GM21381 (cell line): ENCODE measurements around the gene HMOX2.

Source experiments
- ATAC-seq: cut with Tn5 transposase; IDR thresholded peaks from one replicate; pipeline ENCODE4 v1.9.1; 2021; ENCODE audit warnings: mild to moderate bottlenecking, moderate library complexity; ENCODE audit not compliant: unreplicated experiment

Gene HMOX2, protein sequence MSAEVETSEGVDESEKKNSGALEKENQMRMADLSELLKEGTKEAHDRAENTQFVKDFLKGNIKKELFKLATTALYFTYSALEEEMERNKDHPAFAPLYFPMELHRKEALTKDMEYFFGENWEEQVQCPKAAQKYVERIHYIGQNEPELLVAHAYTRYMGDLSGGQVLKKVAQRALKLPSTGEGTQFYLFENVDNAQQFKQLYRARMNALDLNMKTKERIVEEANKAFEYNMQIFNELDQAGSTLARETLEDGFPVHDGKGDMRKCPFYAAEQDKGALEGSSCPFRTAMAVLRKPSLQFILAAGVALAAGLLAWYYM

DNA sequence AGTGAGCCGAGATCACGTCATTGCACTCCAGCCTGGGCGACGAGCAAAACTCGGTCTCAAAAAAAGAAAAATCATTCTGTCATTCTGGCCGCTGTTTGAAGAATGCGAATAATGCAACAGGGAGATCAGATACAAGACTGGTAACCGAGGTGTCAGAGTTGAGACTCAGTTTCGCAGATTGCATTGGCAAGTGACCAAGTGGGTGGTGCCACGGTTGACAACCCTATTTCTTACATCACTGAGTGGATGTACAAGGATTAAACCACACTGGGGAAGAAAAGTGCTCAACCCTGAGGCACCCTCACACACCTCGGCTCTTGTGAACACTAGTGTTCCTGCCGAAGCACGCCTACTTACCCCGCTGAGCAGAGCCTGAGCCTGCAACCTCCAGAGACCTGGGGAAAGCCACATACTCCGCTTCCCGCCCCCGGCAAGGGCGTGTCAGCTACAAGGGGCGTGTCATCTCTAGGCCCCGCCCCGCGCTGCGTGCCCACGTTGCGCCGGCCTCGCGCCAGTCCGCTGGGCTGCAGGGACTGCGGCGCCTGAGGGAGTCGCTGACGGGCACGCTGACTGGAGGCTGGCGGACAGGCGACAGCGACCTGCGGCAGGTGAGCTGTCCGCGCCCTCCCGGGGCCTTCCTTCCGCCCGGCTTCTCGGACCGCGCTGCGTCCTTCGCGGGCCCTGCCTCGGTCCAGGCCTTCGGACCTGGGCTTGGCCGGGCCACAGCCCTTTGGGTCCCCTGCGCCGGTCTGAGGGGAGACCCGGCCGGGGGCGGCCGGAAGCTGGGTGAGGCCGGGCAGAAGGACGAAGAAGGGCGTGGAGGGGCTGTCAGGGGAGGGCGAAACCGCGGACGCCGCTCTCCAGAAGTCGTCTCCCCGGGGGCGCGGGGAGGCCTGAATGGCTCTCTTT, at the start of gene HMOX2:
TSS of gene HMOX2 (plus strand) at position 519 of the 909 bp plus-strand sequence. CDS start 29,127 bp downstream, outside the sequence.
- ATAC-seq: peak; percentile 81

DNA sequence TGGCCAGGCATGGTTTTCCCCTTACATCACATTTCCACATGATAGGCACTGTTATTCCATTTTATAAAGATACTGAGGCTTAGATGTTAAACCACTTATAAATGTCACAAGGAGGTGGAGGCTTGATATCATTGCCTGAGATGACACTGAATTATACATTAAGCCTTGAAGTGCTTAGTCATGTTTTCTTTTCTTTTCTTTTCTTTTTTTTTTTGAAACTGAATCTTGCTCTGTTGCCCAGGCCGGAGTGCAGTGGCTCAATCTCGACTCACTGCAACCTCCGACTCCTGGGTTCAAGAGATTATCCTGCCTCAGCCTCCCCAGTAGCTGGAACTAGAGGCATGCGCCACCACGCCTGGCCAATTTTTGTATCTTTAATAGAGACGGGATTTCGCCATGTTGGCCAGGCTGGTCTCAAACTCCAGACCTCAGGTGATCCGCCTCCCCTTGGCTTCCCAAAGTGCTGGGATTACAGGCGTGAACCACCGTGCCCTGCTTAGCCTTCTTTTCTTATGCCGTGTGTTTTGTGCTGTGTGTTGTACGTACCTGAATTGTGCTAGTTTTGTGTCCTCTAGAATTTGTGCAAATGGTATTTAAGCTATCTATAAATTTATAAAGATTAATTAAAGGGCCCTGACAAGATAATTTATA, 49.4 kb upstream of the HMOX2 start:
- ATAC-seq: no peak

- ATAC-seq: no peak
Measured at GRCh38 chr16:4428500-4428899, 47.7 kb upstream of the HMOX2 start.

GRCh38 chr16:4431023-4431422, 45.2 kb upstream of the HMOX2 start:
- ATAC-seq: no peak

- ATAC-seq: no peak
Measured at GRCh38 chr16:4433228-4433627, 43.0 kb upstream of the HMOX2 start.

DNA sequence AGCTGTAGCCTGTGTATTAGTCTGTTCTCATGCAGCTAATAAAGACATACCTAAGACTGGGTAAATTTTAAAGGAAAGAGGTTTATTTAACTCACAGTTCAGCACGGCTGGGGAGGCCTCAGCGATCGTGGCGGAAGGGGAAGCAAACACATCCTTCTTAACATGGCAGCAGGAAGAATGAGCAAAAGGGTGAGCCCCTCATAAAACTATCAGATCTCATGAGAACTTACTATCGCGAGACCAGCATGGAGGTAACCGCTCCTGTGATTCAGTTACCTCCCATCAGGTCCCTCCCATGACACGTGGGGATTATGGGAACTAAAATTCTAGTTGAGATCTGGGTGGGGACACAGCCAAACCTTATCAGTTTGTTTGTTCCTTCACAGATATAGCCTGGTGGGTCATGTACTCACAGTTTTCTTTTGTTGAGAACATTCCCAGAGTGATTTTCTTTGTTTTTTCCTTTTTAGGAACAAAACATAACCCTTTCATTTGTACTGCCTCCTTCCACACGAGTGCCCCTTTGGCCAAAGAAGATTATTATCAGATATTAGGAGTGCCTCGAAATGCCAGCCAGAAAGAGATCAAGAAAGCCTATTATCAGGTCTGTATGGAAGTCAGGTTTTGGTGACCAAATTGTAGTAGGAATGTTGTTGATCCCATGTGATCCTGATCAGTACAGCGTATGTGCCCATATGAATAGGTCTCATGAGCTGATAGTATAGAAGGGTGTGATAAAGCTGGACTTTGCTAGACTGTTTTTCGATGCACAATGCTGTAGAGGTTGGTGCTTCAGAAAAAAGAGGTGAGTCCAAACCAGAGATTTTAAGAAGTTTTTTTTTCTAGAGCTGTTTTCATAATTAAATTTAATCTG, 42.0 kb upstream of the HMOX2 start:
- ATAC-seq: no peak

DNA sequence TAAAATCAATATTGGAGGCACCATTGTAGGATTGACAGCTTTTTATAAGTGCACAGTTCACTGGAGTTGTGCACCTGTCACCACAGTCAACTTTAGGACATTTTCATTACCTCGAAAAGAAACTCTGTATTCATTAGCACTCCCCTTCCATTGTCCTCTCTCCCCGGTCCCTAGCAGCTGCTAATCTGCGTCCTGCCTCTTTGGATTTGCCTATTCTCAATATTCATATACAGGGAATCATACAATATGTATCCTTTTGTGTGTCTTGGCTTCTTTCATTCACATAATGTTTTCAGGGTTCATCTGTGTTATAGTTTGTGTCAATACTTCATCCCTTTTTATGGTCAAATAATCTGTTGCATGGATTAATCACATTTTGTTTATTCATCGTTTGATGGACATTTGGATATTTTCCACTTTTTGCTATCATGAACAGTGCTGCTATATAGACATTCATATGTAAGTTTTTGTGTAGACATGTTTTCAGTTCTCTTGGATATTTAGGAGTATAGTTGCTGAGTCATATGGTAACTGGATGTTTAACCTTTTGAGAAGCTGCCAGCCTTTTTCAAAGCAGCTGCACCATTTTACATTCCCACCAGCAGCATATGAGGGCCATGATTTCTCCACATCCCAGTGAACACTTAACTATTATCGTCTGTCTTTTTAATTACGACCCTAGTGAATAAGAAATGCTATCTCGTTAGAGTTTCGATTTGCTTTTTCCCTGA, 40.7 kb upstream of the HMOX2 start:
- ATAC-seq: no peak

DNA sequence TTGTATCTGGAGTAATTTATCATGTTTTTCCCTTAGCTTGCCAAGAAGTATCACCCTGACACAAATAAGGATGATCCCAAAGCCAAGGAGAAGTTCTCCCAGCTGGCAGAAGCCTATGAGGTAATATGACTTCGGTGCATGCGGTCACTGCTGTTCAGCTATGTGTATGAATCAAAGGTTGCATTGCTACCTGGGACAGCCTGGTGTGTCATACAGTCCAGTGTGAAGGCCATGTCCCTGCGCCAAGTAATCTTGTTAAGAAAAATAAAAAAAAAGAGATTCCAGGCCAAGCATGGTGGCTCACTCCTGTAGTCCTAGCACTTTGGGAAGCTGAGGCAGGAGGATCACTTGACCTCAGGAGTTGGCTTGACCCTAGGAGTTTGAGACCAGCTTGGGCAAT, 38.8 kb upstream of the HMOX2 start:
- no peak for ATAC-seq

DNA sequence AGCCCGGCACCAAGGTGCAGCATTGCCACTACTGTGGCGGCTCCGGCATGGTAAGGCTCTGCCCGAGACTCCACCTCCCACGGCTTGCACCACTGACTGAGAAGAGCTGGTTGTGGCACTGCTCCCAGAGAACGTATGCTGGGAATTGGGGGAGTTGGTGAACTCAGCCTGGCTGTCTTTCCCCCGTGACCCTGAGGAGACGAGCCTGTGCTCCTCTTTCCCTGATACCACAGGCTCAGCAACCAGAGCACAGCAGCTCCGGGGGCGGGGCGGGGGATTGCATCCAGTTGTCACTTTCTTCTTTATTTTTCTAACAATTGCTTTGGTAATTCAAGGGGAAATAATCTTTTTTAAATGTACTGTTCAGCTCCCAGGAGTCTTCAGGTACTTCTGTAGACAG, 33.8 kb upstream of the HMOX2 start:
- ATAC-seq: no peak

- ATAC-seq: no peak
Measured at GRCh38 chr16:4443271-4443670, 32.9 kb upstream of the HMOX2 start.

GRCh38 chr16:4443986-4444385, 32.2 kb upstream of the HMOX2 start:
- ATAC-seq: no peak

GRCh38 chr16:4450430-4450829, 25.8 kb upstream of the HMOX2 start:
- ATAC-seq: no peak

GRCh38 chr16:4450931-4451519, 25.2 kb upstream of the HMOX2 start:
- ATAC-seq: no peak

- ATAC-seq: no peak
Measured at GRCh38 chr16:4452674-4453073, 23.5 kb upstream of the HMOX2 start.

GRCh38 chr16:4454623-4455022, 21.6 kb upstream of the HMOX2 start:
- no peak for ATAC-seq

- no peak for ATAC-seq
Measured at GRCh38 chr16:4455081-4455480, 21.1 kb upstream of the HMOX2 start.

- ATAC-seq: no peak
Measured at GRCh38 chr16:4455951-4456350, 20.2 kb upstream of the HMOX2 start.

DNA sequence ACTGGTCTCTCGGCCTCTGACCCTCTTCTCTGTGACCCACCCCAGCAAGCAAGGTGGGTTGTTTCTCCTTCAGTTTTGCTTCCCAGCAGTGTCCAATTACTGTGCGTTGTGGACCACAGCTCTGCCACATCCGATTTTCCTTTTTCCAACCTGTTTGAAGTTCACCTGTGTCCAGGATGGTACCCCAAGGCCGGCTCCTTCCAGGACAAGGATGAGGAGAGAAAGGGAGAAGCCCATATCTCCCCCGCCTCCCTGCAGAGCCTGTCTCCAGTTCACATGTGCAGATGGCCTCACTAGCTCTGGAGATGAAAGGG, 15.3 kb upstream of the HMOX2 start:
- no peak for ATAC-seq

DNA sequence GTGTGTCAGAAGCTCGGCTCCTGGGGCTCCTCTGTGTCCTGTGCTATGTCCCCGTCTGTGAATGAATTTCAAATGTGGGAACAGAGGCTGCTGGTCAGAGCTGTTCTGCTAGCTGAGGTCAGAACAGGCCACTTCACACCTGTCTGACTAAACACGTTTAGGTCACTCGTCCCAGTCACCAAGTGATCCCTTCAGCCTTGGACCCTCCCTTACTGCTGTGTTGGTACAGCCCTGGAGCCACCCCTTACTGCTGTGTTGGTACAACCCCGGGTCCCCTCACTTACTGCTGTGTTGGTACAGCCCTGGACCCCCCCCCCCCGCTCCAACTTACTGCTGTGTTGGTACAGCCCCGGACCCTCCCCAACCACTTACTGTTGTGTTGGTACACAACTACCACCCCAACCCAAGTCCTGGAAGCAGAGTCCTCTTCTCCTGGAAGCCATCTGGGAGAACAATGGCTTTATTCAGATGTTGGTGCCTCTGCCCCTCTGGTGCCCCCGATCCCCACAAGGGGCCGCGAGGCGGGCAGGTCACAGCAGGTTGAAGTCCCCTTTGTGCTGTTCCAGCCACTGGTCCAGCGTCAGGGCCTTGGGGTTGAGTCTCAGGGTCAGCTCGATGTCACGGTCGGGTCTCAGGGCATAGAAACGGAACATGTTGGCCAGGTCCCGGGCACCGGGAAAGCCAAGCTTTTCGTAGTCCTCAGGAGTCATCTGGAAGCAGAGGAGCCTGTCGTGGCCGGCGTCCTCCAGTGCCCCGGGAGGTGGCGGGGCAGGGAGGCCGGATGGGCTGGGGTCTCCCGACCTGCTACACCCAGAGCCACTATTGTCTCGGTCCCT, 14.7 kb upstream of the HMOX2 start:
- no peak for ATAC-seq
